Embryonic facial prominence (tissue), 1 donor: ENCODE data around the gene HMGCS1.
"Not testable (repeated sequence)": the region's sequence is repeated elsewhere in the genome, so short reads cannot be mapped to it uniquely, and the experiment has no call there.

ENCODE experiments used
- DNase-seq: peaks from one replicate; pipeline ENCODE4 v3.0.0-alpha.2; 2016; ENCODE audit errors: extremely low spot score

Gene HMGCS1

GRCh38 chr5:43312699-43313034 lies 545 bp downstream of the HMGCS1 start:
- no peak for DNase-seq

DNA sequence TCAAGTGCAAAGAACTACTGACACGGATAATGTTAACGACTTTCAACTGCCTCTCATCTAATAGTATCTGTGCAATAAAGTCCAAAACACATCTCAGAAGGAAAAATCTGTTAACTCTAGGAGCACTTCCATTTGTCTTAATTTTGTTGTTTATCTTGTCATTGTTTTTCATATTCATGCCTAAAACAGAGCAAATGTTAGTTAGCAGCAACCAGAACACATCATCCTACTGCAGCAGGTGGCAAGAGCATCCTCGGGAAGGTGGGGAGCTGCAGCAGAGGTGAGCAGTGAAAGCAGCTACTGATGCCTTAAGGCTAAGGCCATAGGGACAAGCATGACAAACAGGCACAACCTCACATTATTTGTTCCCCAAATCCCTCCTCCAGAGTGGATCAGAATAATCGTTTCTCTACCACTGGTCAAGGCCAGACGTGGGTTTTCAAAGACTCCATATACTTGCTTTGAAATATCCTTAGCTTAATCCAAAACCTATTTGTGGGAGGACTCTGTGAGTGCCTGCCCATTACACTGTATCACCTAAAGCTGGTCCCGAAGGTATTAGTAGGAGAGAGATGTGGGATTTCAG lies 1.0 kb downstream of the HMGCS1 start:
- DNase-seq = no peak

DNA sequence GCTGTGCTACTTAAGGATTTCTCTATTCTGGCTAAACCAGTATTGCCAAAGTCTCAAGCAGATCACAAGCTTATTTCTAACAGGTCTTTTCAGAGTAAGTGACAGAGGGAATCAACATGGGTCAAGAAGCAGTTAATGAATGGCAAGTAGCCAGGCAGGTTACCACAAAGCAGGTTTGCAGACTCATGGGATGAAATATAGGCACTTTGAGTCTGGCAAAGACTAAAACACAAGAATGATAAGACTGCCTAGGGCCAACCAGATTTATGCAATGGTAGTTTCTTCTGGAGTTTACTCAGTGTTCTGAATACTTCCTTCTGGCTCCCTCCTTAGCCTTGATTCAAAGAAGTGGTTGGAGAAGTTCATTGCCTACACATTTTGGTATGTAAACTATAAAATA lies 3.6 kb downstream of the HMGCS1 start:
- no peak for DNase-seq

- no peak for DNase-seq
Observed at GRCh38 chr5:43309122-43309521, 4.1 kb downstream of the HMGCS1 start.

DNA sequence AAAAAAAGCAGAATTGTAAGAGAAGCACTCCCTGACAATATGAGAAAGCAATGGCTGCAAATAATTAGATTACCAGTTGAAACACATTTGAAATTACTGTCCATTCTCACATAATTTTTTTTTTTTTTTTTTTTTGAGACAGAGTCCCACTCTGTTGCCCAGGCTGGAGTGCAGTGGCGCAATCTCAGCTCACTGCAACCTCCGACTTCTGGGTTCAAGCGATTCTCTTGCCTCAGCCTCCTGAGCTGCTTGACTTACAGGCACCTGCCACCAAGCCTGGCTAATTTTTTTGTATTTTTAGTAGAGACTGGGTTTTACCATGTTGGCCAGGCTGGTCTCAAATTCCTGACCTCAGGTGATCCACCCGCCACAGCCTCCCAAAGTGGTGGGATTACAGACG lies 6.3 kb downstream of the HMGCS1 start:
- not testable (repeated sequence) for DNase-seq

DNA sequence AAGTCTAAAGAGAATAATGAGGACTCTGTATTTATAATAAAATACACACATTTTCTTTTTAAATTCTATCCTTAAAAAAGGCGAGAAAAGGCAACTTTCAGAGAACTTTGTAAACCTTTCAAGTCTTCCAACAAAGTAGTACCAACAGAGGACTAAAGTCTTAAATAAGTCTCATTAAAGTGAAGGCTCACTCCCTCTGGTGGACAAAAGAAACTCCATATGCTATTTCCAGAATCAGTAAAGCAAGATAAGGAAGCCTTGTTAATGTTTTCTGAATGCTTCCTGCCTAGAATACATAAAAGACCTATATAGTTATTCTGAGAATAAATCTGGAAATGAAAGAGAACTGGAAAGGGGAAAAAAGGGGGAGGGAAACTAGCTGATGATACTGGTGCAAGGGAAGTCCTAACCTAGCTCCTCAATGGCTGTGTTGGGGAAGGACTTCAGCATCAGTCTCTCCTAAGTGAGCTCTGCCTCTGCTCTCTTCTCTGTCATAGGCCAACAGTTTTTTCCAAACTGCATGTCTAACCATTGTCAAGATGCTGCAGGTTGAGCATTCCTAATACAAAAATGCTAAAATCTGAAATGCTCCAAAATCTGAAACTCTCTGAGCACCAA lies 7.2 kb downstream of the HMGCS1 start:
- DNase-seq = no peak

- DNase-seq = no peak
Observed at GRCh38 chr5:43304525-43304924, 8.7 kb downstream of the HMGCS1 start.

DNA sequence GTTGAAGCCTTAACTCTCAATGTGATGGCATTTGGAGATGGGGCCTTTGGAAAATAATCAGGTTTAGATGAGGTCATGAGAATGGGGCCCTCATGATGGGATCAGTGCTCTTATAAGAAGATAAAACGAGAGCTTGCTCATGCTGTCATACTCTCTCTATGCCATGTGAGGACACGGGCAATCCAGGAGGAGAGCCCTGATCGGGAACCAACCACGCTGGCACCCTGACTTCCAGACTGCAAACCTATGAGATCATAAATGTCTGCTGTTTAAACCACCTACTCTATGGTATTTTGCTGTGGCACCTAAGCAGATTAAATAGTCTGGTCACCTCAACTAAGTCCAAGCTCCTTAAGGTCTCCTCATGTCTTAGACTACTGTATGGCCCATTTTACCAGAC lies 10.0 kb downstream of the HMGCS1 start:
- no peak for DNase-seq

- DNase-seq = no peak
Observed at GRCh38 chr5:43302481-43302880, 10.7 kb downstream of the HMGCS1 start.

DNA sequence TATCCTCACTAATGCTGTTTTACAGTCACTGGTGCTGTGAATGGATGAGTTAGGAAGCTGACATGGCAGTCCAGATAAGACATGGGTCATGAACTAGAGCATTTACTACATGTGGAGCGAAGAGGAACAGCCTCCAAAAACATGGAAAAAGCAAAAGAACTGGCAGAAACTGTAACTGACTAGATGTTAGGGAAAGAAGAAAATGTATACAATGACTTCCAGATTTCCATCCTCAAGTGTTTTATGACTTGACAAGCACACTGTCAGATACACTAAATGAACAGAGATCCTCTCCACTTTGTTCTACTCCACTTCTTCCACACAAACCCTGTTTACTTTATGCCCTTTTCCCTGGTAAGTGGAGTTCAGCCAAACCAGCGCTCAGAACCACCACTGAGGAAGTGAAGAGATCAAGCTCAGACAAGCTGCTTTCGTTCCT lies 11.5 kb downstream of the HMGCS1 start:
- DNase-seq = no peak

DNA sequence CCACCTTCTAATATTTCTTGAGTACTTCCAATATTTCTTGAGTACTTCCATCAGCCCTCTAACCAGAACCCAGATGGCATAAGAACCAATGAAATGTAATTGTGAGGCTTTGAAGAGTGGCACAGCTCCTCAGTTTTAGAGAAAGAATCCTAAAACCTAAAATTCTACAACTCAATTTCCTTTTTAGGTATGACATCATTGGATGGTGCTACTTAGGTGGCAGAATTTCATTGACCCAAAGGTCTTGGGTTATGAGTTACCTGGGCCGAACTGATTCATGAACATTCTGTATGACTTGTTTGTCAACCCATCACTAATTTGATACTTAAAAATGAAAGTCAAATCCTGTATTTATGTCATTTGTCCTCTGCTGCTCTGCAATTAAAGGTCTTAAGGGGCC lies 13.1 kb downstream of the HMGCS1 start:
- no peak for DNase-seq

GRCh38 chr5:43298443-43298842 lies 14.8 kb downstream of the HMGCS1 start:
- no peak for DNase-seq

DNA sequence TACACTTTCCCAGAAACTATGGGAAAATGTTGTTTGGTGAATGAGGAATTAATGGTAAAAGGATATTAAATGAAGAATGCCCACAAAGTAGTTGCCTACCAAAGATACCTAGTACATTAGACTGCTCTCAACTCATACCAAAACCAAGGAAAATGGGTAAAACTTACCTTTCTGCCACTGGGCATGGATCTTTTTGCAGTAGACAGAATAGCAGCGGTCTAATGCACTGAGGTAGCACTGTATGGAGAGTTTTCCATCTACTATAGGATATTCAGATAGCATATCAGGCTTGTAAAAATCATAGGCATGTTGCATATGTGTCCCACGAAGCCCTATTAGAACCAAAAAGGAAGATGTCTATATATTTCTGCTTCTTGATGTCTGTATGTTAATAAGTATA lies 16.4 kb downstream of the HMGCS1 start:
- no peak for DNase-seq

GRCh38 chr5:43295202-43295601 lies 18.0 kb downstream of the HMGCS1 start:
- no peak for DNase-seq

GRCh38 chr5:43294226-43294625 lies 19.0 kb downstream of the HMGCS1 start:
- no peak for DNase-seq

GRCh38 chr5:43290726-43291125 lies 22.5 kb downstream of the HMGCS1 start:
- no peak for DNase-seq

- no peak for DNase-seq
Observed at GRCh38 chr5:43288269-43288831, 24.9 kb downstream of the HMGCS1 start.

GRCh38 chr5:43287493-43287892 lies 25.7 kb downstream of the HMGCS1 start:
- no peak for DNase-seq

DNA sequence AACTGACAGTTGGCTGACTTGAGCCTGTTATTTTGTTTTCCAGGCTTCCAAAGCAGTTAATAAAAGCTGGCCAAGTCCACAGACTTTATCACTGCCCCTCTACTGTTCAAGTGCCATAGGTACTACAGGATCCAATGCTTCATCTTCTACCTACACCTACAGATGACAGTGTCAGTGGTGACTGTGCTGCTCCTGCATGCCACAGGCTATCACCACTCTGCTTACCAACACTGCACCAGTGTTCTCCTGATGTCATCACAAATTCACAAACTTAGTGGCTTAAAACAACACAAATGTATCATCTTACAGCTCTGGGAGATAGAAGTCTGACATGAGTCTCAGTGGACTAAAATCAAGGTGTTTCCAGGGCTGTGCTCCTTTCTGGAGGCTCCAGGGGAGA lies 26.6 kb downstream of the HMGCS1 start:
- DNase-seq = no peak

- no peak for DNase-seq
Observed at GRCh38 chr5:43281840-43282658, 31.2 kb downstream of the HMGCS1 start.

DNA sequence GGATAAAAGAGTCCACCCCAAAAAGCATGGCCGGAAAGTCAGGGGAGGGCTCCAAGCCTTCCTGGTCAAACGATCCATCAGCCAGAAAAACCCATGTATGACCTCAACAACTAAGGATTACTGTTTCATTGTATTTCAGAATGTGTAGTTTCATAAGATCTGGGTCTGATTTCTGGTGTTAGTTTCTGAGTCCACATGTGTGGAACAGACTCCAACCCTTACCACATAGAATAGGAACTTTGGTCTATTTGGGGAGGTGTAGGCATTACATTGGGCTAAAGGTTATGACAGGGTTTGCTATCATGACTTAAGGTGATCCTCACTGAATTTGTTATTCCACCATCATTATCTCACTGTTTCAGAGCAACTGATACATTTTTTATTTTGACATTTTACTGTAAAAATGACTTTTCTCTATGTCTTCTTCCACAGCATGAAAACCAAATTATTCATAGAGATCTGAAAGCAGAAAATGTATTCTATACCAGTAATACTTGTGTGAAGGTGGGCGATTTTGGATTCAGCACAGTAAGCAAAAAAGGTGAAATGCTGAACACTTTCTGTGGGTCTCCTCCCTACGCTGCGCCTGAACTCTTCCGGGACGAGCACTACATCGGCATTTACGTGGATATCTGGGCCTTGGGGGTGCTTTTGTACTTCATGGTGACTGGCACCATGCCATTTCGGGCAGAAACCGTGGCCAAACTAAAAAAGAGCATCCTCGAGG lies 33.5 kb downstream of the HMGCS1 start:
- no peak for DNase-seq

GRCh38 chr5:43275391-43275790 lies 37.8 kb downstream of the HMGCS1 start:
- DNase-seq = no peak
